Right cardiac atrium (tissue), 5 donors: ENCODE results near the gene MAN1A2. TPM values are rescaled to one million over a fixed set of nuclear protein-coding genes. Genes with fewer than 3 reads are reported as not detected.
A peak's percentile ranks its signal among the peaks of the same experiment; 100 is the strongest.
"Not testable (repeated sequence)": the region's sequence is repeated elsewhere in the genome, so short reads cannot be mapped to it uniquely, and the experiment has no call there.

Source experiments
- ATAC-seq, 2 donors: fragments of 200-7000 bp; cut with Tn5 transposase; one replicate each; pipeline versions ENCODE4 v1.8.0 to v1.9.1; 2020; ENCODE audit warnings: moderate library complexity in 2 of 2, mild to moderate bottlenecking in 1 of 2
- DNase-seq, 3 donors: peaks; one replicate each; pipeline ENCODE4 v3.0.0-alpha.2; 2020
- H3K27ac ChIP-seq: one replicate; pipeline ENCODE4 v1.5.1; 2013; ENCODE audit warnings: mild to moderate bottlenecking, low read length, control low read depth, moderate library complexity
- H3K27me3 ChIP-seq: one replicate; pipeline ENCODE4 v1.6.1; 2013; ENCODE audit not compliant: control insufficient read depth, insufficient read depth
- H3K4me1 ChIP-seq: one replicate; pipeline ENCODE4 v1.6.1; 2013; ENCODE audit warnings: low read length; ENCODE audit not compliant: control insufficient read depth, insufficient read depth
- H3K4me3 ChIP-seq: one replicate; pipeline ENCODE4 v1.5.1; 2013; ENCODE audit warnings: low read length, control low read depth
- H3K9me3 ChIP-seq: one replicate; pipeline ENCODE4 v1.6.1; 2013; ENCODE audit warnings: low read length; ENCODE audit not compliant: control insufficient read depth
- WGBS: extraction: QIAGEN DNeasy Blood & Tissue Kit; methylation state at CpG from one replicate; pipeline ENCODE4 v1.1.7; 2013; 5-methylcytosine and 5-hydroxymethylcytosine counted together
- intact Hi-C, 4 donors: fragments of 100-400 bp; cut with DNase I; formaldehyde crosslinking; loops; one replicate each; pipeline versions ENCODE4 v1.11.0 to v1.14.0; 2022 to 2023
- polyA plus RNA-seq: library from polyadenylated mRNA; stranded (reverse); fragments of 200-250 nt; gene quantifications from one replicate; pipeline ENCODE4 v1.2.3, GENCODE V29; 2013
- total RNA-seq, 4 donors: library from RNA; stranded (reverse); fragmentation: NEBNext Ultra II Directional; extraction: Animal tissue kit (Norgen Biotek cat#: 25700); gene quantifications; one replicate each; pipeline ENCODE4 v1.2.1, GENCODE V29; 2021
- donor health status: healthy with polysubstance abuse.
- donor health status: DM: no; HTN: yes; CAD: no.
- donor health status: DM: no; HTN: no; CAD: no.
- donor health status: DM: no; HTN: yes; CAD: no; lungs with severe emphysema.
- donor health status: DM: yes; HTN: yes; CAD: no.

MAN1A2 gene
- total and polyA plus RNA-seq, 5 donors: 8.8 to 49.0 (median 43.4) TPM

DNA sequence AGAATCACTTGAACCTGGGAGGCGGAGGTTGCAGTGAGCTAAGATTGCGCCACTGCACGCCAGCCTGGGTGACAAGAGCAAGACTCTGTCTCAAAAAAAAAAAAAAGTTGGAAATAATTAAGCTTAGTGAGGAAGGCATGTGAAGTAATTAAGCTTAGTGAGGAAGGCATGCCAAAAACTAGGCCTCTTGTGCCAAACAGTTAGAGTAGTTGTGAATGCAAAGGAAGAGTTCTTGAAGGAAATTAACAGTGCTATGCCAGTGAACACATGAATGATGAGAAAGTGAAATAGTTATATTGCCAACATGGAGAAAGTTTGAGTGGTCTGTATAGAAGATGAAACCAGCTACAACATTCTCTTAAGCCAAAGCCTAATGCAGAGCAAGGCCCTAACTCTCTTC lies 85.0 kb downstream of the MAN1A2 start:
- no peak overlapping the region for H3K27ac ChIP-seq
- no peak for DNase-seq
- no peaks in the 10 kb centered on the region for H3K9me3 ChIP-seq
- ATAC-seq: no peak
- WGBS: 98% methylated on average over 3 of the region's 3 CpGs
- no peaks in the 10 kb centered on the region for H3K4me1 ChIP-seq
- H3K27me3 ChIP-seq: no peaks in the 10 kb centered on the region
- H3K4me3 ChIP-seq: no peak overlapping the region
- intact Hi-C loops: no loop called here

DNA sequence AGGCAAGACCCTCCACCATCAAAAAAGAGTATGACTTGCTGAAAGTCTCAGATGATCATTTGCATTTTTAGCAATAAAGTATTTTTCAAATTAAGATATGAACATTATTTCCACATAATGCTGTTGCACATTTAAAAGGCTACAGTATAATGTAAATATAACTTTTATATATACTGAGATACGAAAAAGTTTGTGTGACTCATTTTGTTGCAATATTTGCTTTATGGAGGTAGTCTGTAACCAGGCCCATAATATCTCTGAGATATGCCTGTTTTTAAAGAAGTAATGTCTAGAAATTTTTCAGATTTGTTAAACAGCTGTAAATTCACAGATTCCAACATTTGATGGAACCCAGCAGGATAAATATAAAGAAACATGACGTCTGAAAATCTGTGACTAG lies 86.7 kb downstream of the MAN1A2 start:
- intact Hi-C loops: no loop called here
- ATAC-seq (no peak), DNase-seq (no peak)
- no peaks in the 10 kb centered on the region for H3K27me3 ChIP-seq
- H3K4me3 ChIP-seq: no peak overlapping the region
- H3K9me3 ChIP-seq: no peaks in the 10 kb centered on the region
- H3K27ac ChIP-seq: no peak overlapping the region
- H3K4me1 ChIP-seq: no peaks in the 10 kb centered on the region
- 84% methylated on average over 2 of the region's 2 CpGs for WGBS

DNA sequence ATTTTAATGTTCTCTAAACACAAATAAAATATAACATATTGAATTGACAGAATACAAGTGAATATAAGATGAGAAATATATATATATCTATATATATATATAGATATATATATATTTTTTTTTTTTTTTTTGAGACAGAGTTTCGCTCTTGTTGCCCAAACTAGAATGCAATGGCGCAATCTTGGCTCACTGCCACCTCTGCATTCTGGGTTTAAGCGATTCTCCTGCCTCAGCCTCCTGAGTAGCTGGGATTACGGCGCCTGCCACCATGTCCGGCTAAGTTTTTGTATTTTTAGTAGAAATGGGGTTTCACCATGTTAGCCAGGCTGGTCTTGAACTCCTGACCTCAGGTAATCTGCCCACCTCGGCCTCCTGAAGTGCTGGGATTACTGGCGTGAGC lies 91.2 kb downstream of the MAN1A2 start:
- H3K9me3 ChIP-seq, intact Hi-C loops, H3K27me3 ChIP-seq, H3K4me3 ChIP-seq, H3K27ac ChIP-seq, ATAC-seq, H3K4me1 ChIP-seq: not testable (repeated sequence)
- WGBS: 99% methylated on average over 8 of the region's 8 CpGs
- peak in 1 of 3 donors; percentile 28 for DNase-seq

DNA sequence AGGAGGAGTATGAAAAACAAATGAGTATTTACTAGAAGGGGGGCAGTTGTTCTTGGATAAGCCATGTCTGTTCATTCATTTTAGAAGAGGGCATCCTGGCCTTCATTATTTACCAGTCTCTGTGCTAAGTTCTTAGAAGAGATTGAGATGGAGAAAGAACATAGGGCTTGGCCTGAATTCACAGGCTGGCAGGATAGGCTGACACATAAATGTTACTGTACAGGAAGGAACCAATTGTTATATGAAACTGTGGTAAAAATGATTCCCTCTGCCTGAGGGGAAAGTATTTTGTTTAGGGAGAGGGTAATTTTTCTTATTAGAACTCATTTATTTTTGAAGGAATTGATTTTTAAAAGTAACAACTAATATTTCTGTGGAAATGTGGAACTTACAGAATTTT lies 99.5 kb downstream of the MAN1A2 start:
- H3K27me3 ChIP-seq: no peaks in the 10 kb centered on the region
- H3K4me1 ChIP-seq: no peaks in the 10 kb centered on the region
- intact Hi-C loops: no loop called here
- H3K9me3 ChIP-seq: no peaks in the 10 kb centered on the region
- H3K4me3 ChIP-seq: no peak overlapping the region
- no peak for DNase-seq
- no peak for ATAC-seq
- no peak overlapping the region for H3K27ac ChIP-seq

DNA sequence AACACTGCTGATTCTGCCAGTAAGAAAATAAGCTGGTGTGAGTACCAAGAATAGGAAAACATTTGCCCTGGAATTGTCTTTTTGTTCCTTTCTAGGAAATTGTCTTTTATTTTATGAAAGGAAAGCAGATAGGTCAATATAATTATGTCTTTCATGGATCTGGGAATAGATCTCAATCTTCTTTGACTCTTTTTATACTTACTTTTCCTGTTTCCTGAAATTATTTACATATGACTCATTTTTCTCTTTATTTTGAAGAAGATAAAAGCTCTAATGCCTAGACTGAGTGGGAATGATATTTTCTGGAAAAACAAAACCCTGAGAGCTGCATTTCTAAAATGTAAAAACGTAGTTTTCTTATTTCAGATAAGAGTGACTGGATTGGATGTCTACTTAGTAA lies 100.1 kb downstream of the MAN1A2 start:
- no peak for ATAC-seq
- Histone ChIP-seq H3K27me3 (no peaks in the 10 kb centered on the region), H3K9me3 (no peaks in the 10 kb centered on the region), H3K27ac (no peak overlapping the region), H3K4me1 (no peaks in the 10 kb centered on the region), H3K4me3 (no peak overlapping the region)
- intact Hi-C loops: no loop called here
- no peak for DNase-seq
- 64% methylated on average over 1 of the region's 1 CpG for WGBS

DNA sequence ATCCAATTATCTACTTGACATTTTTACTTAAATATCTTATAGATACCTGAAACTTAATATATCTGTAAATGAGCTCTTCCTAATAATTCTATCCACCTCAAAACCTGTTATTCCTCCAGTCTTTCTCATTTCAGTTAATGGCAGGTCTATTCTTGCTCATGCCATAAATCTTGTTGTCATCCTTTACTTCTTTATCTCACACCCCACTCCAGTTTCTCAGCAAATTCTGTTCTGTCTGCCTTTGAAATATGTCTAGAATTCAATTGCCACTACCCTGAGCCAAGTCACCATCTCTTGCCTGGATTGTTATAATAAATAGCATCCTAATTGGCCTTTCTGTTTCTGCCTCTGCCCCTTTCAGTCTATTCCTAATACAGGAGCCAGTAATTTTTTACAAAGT lies 105.8 kb downstream of the MAN1A2 start:
- intact Hi-C loops: no loop called here

DNA sequence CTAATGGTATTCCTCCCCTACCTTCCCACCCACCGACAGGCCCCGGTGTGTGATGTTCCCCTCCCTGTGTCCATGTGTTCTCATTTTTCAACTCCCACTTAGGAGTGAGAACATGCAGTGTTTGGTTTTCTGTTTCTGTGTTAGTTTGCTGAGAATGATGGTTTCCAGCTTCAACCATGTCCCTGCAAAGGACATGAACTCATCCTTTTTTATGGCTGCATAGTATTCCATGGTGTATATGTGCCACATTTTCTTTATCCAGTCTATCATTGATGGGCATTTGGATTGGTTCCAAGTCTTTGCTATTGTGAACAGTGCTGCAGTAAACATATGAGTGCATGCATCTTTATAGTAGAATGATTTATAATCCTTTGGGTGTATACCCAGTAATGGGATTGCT lies 108.2 kb downstream of the MAN1A2 start:
- not testable (repeated sequence) for H3K27me3 ChIP-seq, DNase-seq, H3K4me3 ChIP-seq

More for the DNA sequence above, 105.8 kb downstream of the MAN1A2 start:
- ATAC-seq (no peak), DNase-seq (no peak)
- Histone ChIP-seq H3K4me1 (no peaks in the 10 kb centered on the region), H3K27ac (no peak overlapping the region), H3K27me3 (no peaks in the 10 kb centered on the region), H3K4me3 (no peak overlapping the region), H3K9me3 (no peaks in the 10 kb centered on the region)

DNA sequence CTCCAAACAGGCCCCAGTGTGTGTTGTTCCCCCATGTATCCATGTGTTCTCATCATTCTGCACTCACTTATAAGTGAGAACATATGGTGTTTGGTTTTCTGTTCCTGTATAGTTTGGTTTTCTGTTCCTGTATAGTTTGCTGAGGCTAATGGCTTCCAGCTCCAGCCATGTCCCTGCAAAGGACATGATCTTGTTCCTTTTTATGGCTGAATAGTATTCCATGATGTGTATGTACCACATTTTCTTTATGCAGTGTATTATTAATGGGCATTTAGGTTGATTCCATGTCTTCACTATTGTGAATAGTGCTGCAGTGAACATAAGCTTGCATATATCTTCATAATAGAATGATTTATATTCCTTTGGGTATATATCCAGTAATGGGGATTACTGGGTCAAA lies 111.8 kb downstream of the MAN1A2 start:
- ATAC-seq (no peak), DNase-seq (no peak)
- intact Hi-C loops: no loop called here
- Histone ChIP-seq H3K4me3 (no peak overlapping the region), H3K27ac (no peak overlapping the region), H3K9me3 (no peaks in the 10 kb centered on the region), H3K4me1 (no peaks in the 10 kb centered on the region), H3K27me3 (no peaks in the 10 kb centered on the region)

More for the DNA sequence above, 108.2 kb downstream of the MAN1A2 start:
- H3K4me1 ChIP-seq, H3K27ac ChIP-seq, intact Hi-C loops, ATAC-seq, H3K9me3 ChIP-seq: not testable (repeated sequence)
- WGBS: 98% methylated on average over 2 of the region's 2 CpGs

DNA sequence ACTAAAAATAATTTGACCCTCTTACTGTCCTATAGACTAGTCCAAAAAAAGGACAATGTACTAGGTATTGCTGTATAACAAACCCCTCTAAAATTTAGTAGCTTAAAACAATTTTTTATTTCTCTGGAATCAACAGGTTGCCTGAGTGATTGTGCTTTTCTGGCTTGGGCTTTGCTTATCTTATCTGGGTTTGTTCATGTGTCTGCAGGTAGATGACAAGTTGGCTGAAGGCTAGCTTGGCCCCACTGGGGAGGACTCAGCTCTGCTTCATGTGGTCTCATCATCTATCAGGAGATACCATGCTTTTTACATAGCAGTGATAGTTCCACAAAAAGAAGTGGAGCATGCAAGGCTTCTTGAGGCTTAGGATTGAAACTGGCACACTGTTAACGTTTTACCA lies 114.2 kb downstream of the MAN1A2 start:
- no peak for ATAC-seq
- Histone ChIP-seq H3K9me3 (no peaks in the 10 kb centered on the region), H3K4me3 (no peak overlapping the region), H3K27me3 (no peaks in the 10 kb centered on the region), H3K4me1 (no peaks in the 10 kb centered on the region), H3K27ac (no peak overlapping the region)
- 98% methylated on average over 1 of the region's 1 CpG for WGBS
- intact Hi-C loops: no loop called here
- DNase-seq: no peak

DNA sequence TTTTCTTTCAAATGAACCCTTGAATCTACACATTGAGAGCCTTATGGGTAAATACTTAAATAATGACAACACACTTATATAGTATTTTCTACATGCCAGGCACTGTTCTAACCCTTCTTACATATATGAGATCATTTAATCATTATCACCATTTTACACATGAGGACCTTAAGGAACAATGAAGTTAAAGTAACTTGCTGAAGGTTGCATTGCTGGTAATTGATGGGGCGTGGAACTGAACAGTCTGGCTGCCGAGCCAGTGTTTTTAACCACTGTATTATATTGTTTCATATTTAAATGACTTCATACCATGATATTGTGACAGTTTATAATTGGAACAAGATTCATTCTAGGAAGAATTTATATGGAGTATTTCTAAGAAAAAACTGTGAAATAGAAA lies 126.7 kb downstream of the MAN1A2 start:
- Histone ChIP-seq H3K27me3 (no peaks in the 10 kb centered on the region), H3K4me3 (no peak overlapping the region), H3K9me3 (no peaks in the 10 kb centered on the region), H3K4me1 (no peaks in the 10 kb centered on the region), H3K27ac (no peak overlapping the region)
- ATAC-seq: no peak
- WGBS: 93% methylated on average over 2 of the region's 2 CpGs
- intact Hi-C loops: no loop called here
- no peak for DNase-seq

DNA sequence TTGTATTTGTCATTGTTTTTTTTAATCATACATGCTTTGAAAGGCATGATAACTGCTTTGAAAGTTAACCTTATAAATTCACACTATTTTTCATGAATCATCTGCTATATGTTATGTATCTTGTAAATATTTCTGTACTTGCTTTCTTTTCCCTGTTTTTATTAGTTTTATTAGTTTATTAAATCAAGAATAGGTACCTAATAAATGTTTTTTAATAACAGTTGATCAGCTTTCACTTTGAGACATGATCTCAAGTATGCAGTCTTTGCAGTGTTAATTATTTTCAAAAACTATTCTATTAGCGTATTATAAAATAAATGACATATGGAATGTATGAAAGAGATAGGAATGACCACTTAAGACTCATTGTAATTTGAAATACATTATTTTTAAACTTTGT lies 127.8 kb downstream of the MAN1A2 start:
- ATAC-seq (no peak), DNase-seq (no peak)
- H3K4me1 ChIP-seq: no peaks in the 10 kb centered on the region
- 99% methylated on average over 1 of the region's 1 CpG for WGBS
- H3K27me3 ChIP-seq: no peaks in the 10 kb centered on the region
- intact Hi-C loops: no loop called here
- no peaks in the 10 kb centered on the region for H3K9me3 ChIP-seq
- no peak overlapping the region for H3K27ac ChIP-seq
- H3K4me3 ChIP-seq: no peak overlapping the region

DNA sequence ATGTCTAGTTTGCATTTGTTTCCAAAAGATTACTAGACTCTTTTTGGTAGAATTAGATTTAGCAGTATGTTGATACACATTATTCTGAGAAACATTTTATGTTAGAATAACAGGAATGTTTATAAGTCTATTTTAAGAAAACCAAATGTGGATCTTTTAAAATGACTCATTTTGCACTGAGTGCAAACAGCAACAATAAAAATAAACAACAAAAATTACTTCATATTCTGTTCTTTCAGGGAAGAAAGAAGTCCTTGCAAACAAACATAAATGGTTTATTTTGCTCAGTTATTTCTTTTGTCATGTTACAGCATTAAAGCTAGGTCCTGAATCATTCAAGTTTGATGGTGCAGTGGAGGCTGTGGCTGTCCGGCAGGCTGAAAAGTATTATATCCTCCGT lies 131.8 kb downstream of the MAN1A2 start:
- 98% methylated on average over 2 of the region's 2 CpGs for WGBS
- DNase-seq: no peak
- H3K27me3 ChIP-seq: no peaks in the 10 kb centered on the region
- H3K9me3 ChIP-seq: no peaks in the 10 kb centered on the region
- intact Hi-C loops: no loop called here
- no peak overlapping the region for H3K4me3 ChIP-seq
- H3K27ac ChIP-seq: no peak overlapping the region
- no peak for ATAC-seq
- no peaks in the 10 kb centered on the region for H3K4me1 ChIP-seq
